Measurements from ENCODE around the gene INSRR.

The INSRR gene

DNA sequence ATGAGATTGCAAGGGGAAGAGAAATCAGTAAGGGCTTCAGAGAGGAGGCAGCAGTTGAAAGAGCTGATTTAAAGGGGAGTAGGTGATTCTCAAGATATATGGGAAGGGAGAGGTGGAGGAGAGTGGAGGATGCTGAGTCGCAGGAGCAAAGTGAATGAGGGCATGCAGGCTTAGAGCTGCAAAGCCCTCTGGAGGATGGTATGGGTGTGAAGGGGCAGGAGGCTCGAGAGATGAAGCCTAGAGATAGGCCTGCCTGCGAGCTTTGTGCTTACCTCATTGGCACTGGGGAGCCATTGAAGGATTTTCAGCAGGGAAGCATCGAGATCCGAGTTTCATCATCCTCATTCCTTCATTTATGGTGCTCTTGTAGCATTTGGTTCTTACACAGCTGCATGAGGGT lies 26.5 kb downstream of the INSRR start:
- DNase-seq (ENCODE audit: low read depth, low spot score), result no peak

DNA sequence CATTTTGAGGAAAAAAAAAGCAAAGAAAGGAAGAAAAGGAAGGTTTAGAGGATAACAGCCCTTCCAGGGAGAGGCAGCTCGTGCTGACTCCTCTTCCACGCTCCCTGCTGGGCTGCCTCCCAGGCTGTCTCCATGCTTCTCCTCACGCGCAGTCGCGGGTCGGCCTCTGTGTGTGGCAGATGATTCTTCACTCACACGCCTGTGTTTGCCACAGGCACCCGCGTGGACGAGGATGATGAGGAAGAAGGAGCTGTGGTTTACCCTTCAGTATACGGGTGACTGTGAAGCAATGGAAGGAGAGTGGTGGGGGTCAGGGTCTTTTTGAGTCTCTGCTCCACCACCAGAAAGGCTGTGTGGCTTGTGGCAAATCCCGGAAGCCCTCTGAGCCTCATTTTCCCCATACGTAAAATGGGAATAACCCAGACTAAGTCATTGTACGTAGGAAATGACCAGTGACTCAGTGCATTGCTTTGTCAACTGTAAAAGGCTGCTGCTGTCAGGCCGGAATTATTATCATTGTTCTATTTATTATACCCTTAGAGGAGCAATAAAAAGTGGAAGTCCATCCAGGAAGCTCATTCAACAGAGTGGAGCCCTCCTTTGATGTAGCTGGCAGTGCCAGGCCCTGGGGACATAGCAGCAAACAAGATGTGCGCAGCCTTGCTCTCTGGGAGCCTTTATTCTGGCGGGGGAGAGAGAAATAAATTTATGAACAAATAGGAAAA lies 30.4 kb downstream of the INSRR start:
- no peak for DNase-seq (ENCODE audit: low read depth, low spot score)

DNA sequence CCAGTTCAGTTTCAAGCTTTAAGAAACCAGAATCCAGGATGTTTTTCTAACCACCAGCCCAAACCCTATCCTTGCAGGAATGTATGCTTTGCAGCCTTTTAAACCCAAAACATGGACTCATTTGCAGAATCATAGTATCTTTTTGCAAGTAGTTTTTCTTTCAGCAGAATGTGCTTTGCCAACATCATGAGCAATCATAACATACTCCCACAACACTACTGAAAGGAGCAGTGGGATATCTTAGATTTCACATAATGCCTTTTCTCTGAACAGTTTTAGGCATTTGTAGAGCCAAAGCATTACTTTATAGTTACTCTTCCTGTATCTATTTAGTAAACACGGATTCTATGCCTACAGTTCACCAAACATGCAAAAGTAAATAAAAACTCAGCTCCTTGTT lies 32.3 kb downstream of the INSRR start:
- DNase-seq (ENCODE audit: low read depth, low spot score), result no peak

DNA sequence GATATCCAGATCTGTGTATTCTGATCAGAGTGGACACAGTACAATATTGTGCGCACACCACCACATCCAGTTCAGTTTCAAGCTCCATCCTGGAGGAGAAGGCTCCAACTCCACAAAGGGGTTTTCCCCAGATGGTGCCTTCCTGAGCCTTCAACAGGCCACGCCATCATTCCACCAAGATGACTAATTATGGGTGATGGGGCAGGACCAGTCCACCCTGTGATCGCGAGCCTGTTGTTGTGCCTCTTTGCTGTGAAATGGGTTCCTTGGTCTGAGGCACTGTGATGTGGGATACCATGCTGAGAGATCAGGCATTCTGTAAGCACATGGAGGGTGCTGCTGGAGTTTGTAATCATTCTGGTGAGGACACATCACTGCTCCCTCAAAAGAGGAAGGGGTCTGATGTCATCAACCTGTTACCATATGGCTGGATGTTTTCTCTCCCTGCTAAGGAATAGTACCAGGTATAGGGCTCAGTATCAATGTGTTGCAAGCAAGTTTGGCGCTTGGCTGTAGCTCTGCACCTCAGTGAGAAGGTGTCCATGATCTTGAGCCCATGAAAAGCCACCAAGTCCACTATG lies 35.6 kb downstream of the INSRR start:
- DNase-seq (ENCODE audit: low read depth, low spot score), result no peak

DNA sequence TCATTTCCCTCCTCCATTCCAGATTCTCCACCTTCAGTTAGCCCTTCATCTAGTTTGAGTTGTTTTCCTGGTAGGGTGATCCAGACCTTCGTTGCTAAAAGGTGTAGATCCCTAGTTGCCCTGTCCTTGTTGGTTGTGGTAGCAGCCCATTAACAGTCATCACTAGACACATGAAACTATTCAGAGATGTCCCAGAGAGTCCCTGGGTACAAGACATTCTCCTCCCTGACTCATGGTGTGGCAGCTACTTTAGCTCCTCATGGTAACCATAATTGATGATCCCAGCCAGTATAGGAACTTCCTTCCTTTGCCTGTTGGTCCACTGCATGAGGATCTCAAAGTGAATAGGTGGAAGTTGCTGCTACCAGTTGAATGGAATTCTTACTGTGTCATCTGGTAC lies 36.2 kb downstream of the INSRR start:
- DNase-seq (ENCODE audit: low read depth, low spot score), result no peak

DNA sequence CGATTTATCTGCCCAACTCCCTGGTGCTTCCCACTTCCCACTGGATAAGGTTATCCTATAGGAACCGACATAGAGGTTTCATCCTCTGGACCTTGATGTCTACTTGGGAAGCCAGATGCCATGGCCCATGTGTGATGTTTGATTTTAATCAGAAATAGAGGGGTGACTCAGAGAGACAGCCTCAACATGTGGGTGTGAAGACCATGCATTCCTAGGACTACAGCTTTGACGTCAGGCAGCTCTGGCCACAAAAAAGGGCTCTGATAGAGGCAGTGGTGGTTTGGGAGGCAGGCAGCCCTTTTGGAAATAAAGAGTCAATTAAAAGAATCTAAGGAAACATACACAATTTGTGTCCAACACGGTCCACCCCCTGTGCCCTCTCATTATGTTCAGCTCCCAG lies 37.1 kb downstream of the INSRR start:
- no peak for DNase-seq (ENCODE audit: low read depth, low spot score)

DNA sequence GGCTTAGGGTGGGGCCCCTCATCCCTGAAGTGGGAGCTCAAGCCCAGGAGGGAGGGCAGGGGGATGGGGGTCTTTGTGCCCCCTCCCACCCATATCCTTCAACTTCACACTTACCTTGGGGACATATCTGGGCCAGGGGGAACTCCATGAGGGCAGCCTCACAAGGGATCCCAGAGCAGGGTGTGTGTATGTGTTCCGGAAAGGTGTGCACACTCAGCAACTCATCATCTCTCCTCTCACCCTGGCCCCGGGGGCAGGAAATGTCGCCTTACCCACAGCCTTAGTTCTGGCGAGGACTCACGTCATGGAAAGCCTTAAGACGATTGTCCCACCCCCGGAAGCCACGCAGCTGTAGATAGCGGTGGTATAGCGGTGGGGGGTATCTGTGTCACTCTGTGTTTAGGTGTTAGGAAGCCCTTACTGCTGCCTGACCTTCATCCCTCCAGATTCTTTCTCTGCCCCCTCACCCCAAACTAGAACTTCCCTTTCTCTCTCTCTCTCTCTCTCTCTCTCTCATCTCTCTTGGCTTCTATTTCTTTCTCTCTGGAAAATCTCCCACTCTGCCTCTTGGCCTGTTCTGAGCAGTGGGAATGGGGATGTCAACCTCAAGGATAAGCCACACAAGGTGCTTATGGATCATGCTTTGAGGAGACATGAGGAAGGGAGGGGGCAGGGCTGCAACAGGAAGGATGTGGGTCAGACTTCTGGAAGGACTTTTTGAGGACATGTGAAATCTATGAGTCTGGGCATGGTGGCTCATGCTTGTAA lies 42.2 kb downstream of the INSRR start, which contains the start of gene SH2D2A:
TSS of gene SH2D2A (minus strand) at position 288 of the 768 bp plus-strand sequence. CDS start at position 148, 140 bp downstream.
- DNase-seq (ENCODE audit: low read depth, low spot score), result no peak

DNA sequence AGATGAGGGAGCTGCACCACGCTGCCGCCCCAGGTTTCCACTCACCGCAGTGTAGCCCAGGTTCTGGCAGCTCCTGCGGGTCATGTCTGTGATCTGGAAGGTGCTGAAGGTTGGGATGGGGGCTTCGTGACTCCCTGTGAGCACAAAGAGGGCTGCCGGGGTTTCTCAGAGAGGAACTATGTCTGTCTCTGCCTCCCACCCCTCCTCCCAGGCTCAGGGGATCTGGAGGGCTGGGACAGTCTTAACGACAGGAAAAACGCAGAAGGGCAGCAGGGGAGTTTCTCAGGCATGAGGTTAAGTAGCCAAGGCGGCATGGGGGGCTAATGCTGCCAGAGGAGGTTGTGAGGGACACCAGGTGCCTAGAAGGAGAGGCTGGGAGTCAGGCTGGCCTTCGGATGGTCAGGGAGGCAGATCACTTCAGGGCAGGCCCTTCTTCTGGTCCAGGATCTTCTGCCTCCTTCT lies 42.9 kb downstream of the INSRR start:
- no peak for DNase-seq (ENCODE audit: low read depth, low spot score)

DNA sequence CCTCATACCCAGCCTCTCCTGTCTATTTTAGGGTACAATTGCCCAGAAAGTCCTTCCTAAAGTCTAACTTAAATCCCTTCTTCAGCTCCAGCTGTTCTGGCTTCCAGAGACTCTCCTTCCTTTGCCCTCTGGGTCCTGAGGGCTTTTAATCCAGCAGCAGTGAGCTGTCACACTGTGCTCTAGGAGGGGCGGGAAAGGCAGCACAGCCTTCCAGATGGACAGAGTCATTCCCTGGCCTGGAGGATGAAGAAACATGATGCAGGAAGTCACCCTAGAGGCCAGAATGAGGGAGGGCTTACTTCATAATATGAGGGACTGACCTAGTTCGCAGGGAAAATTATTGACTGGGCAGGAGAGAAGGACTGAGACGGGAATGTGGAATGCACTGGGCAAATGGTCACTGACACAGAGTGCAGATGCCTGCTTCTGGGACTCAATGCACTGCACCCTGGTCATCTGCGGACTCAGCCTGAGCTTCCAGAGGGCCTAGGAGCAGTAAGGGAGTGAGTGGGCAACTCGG lies 43.5 kb downstream of the INSRR start:
- peak; percentile 51 for DNase-seq (ENCODE audit: low read depth, low spot score)

DNA sequence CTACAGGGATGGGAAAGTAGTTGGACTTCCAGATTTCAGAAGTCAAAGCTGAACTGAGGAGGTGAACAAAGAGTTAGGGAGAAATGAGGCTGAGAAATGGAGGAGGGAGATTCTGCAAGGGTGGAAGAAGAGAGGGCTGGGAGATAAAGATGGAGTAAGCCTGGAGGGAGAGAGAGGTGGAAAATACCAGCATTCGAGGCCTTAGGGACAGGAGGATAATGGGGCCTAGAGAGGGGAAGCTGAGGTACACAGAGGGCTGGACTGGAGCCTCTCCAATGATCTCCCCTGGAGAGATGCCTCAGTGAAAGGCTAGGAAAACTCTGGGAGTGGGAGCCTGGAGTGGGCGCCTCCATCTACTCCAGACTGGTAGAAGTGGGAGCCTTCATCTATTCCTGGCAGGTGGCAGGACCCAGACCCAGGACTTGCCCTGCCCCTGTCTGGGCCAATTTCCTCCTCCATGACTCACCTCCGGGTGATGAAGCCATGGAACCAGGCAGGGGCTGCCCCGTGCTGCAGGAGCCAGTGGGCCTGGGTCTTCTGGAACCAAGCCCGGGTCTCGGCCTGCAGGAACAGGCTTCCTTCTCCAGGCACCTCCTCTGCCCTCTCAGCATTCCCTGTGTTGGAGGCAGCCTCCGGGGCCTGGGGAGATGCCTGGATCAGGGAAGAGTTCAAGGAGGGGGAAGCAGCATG lies 44.2 kb downstream of the INSRR start:
- no peak for DNase-seq (ENCODE audit: low read depth, low spot score)

DNA sequence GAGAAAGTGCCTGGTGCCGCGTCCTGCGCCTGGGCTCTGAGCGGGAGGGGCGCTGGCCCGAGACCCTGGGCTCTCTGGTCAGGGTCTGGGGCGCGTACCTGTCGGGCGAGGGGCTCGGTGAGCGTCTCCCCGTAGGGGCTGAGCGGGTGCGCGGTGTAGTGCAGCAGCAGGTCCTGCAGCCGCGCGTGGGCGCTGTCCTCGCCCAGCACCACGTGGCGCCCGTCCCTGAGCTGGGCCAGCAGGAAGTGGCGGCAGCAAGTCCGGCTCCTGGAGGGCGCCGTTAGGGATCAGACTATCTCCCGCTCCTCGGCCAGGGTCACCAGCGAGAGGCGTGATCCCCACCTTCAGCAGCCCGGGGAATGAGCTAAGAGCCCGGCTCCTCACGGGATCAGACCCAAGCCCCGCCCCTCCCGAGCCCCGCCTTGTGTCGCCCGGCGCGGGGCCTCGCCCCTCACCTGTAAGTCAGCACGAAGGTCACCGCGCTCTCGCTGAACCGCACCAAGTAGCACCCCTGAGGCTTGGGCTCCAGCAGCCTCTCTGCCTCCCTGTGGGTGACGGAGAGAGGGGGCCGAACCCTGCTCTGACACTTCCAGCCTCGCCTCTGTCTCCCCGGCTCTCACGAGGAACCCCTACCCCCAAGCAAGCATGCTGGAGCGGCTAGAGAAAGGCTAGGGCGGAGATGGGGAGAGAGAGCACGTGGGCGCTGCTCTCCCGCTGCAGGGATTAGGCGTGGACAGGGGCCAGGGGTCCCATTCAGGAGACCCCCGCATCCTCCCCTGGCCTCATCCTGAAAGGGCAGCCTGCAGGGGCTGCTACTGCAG lies 45.0 kb downstream of the INSRR start:
- DNase-seq (ENCODE audit: low read depth, low spot score), result no peak

DNA sequence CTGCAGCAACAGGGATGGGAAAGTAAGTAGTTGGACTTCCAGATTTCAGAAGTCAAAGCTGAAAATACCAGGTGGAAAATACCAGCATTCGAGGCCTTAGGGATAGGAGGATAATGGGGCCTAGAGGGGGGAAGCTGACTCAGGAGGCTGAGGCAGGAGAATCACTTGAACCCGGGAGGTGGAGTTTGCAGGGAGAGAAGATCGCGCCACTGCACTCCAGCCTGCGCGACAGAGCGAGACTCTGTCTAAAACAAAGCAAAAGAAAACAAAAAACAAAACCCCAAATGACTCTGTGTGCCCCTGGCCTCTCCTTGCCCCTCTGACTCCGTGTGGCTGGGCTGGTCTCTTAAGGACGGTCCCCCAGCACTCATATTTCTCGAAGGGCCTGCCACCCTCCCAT lies 45.6 kb downstream of the INSRR start:
- DNase-seq (ENCODE audit: low read depth, low spot score), result no peak

DNA sequence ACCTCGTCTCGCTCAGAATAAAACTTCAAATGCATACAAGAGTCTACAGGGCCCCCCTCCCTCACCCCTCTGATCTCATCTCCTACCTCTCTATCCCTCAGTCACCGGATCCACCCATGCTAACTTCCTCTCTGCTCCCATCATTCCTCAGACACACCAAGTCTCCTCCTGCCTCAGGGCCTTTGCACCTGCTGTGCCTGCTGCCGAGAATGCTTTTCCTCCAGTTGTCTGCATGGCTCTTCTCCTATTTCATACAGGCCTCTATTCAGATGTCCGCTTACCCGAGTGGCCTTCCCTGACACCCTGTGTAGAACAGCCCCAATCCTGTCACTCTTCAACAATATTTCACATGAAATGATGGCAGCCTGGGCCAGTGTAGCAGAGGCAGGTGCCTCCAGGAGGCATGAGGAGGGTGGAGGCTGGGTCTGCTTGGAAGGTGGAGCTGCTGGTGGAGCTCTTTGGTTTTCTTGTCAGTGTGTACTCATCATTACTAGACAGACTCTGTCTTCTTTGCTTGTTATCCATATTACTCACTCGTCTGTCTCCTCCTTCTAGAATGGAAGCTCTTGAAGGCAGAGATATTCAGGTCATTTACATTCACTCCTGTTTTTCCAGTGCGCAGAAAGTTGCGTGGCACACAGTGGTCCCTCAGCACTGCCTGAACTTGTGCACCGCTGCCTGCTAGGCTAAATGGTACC lies 46.5 kb downstream of the INSRR start:
- DNase-seq (ENCODE audit: low read depth, low spot score), result no peak

DNA sequence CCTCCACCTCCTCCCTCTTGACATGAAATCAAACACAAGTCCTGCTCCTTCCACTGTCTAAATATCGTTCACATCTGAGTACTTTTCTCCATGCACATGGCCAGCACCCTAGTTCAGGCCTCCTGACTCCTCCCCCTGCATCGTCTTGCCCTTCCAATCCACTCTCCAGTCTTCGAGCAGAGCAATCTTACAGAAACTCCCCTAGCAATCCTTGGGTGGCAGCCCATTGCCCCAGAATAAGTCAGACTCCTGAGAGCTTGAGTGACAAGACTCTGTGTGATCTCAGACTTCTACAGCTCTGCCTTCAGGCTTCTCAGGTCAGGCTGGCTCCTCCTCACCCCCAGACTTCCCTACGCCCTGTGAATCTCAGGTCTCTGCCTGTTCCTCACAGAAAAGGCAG lies 47.7 kb downstream of the INSRR start:
- DNase-seq (ENCODE audit: low read depth, low spot score), result no peak

DNA sequence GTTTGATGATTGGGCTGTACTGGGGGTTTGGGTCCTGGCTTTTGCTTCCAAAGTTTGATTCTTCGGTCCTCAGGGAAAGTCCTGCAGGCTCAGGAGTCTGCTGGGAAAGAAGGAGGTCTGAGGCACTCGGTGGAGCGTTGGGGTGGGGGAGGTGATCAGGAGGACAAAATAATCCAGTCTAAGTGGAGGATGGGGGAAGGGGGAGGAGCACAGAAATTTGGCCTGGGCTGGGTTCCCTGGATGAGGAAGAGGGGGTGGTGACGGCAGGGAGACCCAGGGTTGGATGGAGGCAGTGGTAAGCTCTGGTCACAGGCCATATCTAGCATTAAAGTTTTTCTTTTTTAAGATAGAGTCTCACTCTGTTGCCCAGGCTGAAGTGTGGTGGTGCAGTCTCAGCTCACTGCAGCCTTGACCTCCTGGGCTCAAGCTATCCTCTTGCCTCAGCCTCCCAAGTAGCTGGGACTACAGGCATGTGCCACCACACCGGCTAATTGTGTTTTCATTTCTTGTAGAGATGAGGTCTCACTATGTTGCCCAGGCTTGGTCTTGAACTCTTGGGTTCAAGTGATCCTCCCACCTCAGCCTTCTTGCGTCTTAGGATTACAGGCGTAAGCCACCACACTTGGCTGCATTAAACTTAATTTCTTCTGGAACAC lies 49.1 kb downstream of the INSRR start:
- no peak for DNase-seq (ENCODE audit: low read depth, low spot score)

DNA sequence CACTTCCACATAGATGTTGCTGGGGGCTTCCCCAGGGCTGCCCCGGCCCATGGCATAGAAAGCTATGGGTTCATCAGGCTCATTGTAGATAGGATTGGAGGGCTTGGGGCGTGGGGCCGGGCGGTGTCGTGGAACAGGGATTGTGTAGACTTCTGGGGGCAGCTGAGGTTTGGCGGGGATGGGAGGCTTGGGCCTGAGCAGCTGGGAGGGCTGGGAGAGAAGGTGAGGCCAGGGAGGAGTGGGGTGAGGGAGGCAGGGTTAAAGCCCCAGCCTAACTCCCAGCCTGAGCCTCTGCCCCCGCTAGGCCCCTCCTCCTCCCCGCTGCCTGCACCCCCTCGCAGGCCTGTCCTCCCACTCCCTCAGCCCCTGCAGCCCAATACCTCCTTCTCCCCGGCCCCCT lies 49.6 kb downstream of the INSRR start:
- DNase-seq (ENCODE audit: low read depth, low spot score), result no peak

DNA sequence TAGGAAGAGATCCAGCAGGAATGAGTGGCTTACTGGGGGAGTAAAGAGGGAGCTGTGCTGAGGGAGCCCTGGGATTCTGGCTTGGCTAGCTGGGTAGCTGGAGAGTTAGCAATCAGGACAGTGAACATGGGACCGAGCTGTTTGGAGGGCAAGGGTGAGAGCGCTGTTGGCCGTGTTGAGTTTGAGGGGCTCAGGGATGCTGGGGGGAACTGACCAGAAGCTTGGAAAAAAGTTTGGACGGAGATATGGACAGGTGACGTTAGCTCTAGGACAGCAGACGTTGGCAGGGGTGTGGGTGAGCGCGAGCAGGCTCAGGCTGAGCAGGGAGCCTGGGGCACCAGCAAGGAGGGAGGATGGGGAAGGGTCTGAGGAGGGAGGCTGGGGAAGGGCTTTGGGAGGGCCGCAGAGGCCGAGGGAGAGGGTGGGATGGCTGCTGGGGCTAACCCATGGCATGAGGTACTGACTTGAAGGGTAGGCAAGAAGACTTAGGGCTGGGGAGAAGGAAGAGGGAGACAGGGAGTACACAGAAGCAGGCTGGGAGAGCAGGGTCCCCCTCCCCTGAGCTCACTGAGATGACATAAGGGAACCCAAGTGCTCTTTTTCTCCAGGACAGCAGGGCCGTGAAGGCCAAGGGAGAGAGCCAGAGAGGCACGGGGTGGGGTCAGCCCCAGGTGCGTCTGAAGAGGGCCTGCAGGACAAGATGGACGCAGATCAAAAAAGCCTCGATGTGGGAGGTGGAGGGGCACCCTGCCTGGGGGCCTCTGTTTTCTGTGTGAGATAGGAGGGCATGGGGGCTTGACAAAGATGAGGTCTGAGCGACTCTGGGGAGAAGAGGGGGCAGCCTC lies 50.5 kb downstream of the INSRR start:
- no peak for DNase-seq (ENCODE audit: low read depth, low spot score)

DNA sequence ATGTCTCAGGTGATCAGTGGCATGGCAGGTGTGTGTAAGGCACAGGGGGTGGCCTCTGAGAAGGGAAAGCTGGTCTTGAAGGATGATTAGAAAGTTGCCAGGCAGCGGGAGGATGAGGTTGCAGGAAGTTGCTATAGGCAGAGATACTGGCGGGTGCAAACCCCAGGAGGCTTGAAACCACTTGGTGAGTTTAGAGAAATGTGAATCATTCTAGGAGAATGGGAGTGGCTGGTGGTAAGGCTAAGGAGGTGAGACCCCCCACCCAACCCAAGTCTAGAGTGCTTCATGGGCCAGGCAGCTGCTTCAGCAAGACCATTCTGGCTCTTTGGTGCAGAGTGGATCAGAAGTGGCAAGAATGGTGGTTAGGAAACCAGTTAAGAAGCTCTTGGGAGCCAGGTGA lies 51.3 kb downstream of the INSRR start:
- DNase-seq (ENCODE audit: low read depth, low spot score), result no peak
